Keratinocyte (primary cell): Measurements from ENCODE around the gene HSP90B1.

Source experiments
- CTCF ChIP-seq, 3 experiments: IDR thresholded peaks in 1 of 3; conservative IDR thresholded peaks in 1 of 3; optimal IDR thresholded peaks in 1 of 3; 2 replicates in 2 of 3; 3 replicates in 1 of 3; pipeline versions ENCODE3 to v1.5.1; 2011; ENCODE audit warnings: low read length in 3 of 3, mild to moderate bottlenecking in 3 of 3, moderate library complexity in 2 of 3, control low read depth in 1 of 3, inconsistent platforms in 1 of 3; ENCODE audit not compliant: insufficient read depth in 2 of 3; ENCODE audit errors: extremely low read depth in 1 of 3
- EZH2 ChIP-seq: IDR thresholded peaks from one replicate; pipeline ENCODE4 v1.6.1; 2012; ENCODE audit warnings: inconsistent platforms, mild to moderate bottlenecking, low read length, moderate library complexity

DNA sequence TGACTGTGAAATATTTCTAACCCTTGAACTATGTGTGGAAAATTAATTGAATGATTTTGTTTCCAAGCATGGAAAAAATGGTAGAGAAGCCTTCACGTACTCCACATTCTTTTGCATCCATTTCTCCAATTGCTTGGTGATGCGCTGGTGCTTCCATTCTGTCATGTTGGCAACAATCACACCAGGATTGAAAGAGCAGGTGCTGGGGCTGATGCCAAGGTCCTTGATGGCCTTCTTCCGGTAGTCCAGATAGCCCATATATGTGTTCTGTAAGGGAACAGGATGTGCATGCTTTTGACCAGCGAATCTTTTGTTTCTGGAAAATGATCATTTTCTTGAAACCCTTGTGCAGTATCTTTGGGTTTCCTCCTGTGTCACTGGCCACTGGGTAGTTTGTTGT is 64.0 kb downstream of the HSP90B1 start:
- no peak for TF ChIP-seq EZH2
- no peak for TF ChIP-seq CTCF (optimal IDR thresholded peaks at IDR 0.05 in 1 of 3, IDR thresholded peaks at IDR 0.05 in 1 of 3, conservative IDR thresholded peaks at IDR 0.05 in 1 of 3; ENCODE audit: extremely low read depth in 1 of 3, insufficient read depth in 2 of 3, low read length in 3 of 3)
